GM12865 (cell line): ENCODE measurements around the gene LILRA2.

Experiments
- DNase-seq: peaks from one replicate; pipeline ENCODE4 v3.0.0; 2010; ENCODE audit warnings: low read depth
- H3K4me3 ChIP-seq: 2 replicates; pipeline ENCODE4 v1.5.1; 2011; ENCODE audit warnings: mild to moderate bottlenecking, low read depth, low read length, control low read depth
- CTCF ChIP-seq: IDR thresholded peaks from 2 replicates; pipeline ENCODE4 v1.5.1; 2011; ENCODE audit warnings: low read length, control low read depth, low read depth, inconsistent platforms; ENCODE audit not compliant: insufficient read depth; ENCODE audit errors: missing control alignments

The LILRA2 gene

GRCh38 chr19:54535601-54536000, 38.0 kb upstream of the LILRA2 start:
- no peak for TF ChIP-seq CTCF
- DNase-seq: no peak
- no peak overlapping the region for H3K4me3 ChIP-seq

DNA sequence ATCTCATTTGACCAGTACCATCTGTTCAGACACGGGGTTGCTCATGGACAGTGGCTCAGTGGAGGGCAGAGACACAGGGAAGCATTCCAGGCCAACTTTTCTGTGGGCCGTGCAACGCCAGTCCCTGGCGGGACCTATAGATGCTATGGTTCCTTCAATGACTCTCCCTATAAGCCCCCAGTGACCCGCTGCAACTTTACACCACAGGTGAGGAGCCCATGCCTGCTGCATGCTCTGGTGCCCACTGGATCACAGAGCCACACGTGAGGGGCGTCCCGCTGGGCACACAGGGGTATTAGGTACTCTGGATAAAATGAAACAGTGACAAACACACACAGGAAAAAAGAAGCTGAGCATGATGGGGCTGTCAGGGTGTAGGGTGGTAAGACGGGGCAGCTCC, 36.6 kb upstream of the LILRA2 start:
- no peak for DNase-seq
- TF ChIP-seq CTCF: no peak

DNA sequence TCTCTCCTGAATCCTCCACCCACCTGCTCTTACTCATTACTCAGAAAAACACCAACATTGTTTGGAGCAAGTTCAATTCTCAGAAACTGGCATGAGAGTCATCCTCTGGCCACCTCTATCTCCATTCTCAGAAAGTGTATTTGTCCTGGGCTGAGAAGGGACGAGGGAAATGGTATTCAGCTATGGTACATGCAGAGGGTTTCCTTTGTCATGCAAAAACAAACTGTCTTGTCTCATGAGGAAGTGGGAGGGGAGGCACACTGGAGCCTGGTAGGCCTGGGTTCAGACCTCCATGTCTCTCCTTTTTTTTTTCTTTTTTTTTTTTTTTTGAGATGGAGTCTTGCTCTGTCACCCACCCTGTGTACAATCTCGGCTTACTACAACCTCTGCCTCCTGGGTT, 31.9 kb upstream of the LILRA2 start:
- DNase-seq: peak; percentile 17
- no peak overlapping the region for H3K4me3 ChIP-seq
- TF ChIP-seq CTCF: no peak

More for the DNA sequence above, 36.6 kb upstream of the LILRA2 start:
- H3K4me3 ChIP-seq: no peak overlapping the region

GRCh38 chr19:54548806-54549205, 24.8 kb upstream of the LILRA2 start:
- no peak for TF ChIP-seq CTCF
- H3K4me3 ChIP-seq: no peak overlapping the region
- no peak for DNase-seq

- H3K4me3 ChIP-seq: no peak overlapping the region
- DNase-seq: no peak
- TF ChIP-seq CTCF: no peak
These were observed 24.4 kb upstream of the LILRA2 start for GRCh38 chr19:54549224-54549623.

GRCh38 chr19:54551293-54551692, 22.3 kb upstream of the LILRA2 start:
- TF ChIP-seq CTCF: no peak

GRCh38 chr19:54551950-54552912, 21.4 kb upstream of the LILRA2 start:
- TF ChIP-seq CTCF: no peak
- H3K4me3 ChIP-seq: peak overlapping the region; percentile 10
- DNase-seq: peak; percentile 72

More at GRCh38 chr19:54551293-54551692, 22.3 kb upstream of the LILRA2 start:
- peak; percentile 84 for DNase-seq
- H3K4me3 ChIP-seq: peak overlapping the region; percentile 10; the same call in 1 of the 2 replicates
